RWPE2 (cell line): ENCODE measurements around the gene FCER1A.
A peak's percentile ranks its signal among the peaks of the same experiment; 100 is the strongest.

Source experiments
- ATAC-seq: fragments of 200-7000 bp; cut with Tn5 transposase; 3 replicates; pipeline ENCODE4 v1.9.1; 2021; ENCODE audit warnings: low read depth
- DNase-seq: peaks from one replicate; pipeline ENCODE4 v3.0.0-alpha.2; 2020; ENCODE audit warnings: low spot score
- H3K27ac ChIP-seq: fragments of 450-650 bp; 2 replicates; pipeline ENCODE4 v1.5.1; 2017; ENCODE audit warnings: mild to moderate bottlenecking; ENCODE audit not compliant: poor library complexity, severe bottlenecking
- H3K27me3 ChIP-seq: fragments of 250-450 bp; sonication (Bioruptor Pico); 2 replicates; pipeline ENCODE4 v1.5.1; 2021; ENCODE audit warnings: mild to moderate bottlenecking, moderate library complexity; ENCODE audit not compliant: insufficient read depth, poor library complexity, severe bottlenecking
- H3K36me3 ChIP-seq: fragments of 250-450 bp; sonication (Bioruptor Pico); 2 replicates; pipeline ENCODE4 v1.5.1; 2020; ENCODE audit warnings: low read depth, mild to moderate bottlenecking, moderate library complexity
- H3K4me1 ChIP-seq: fragments of 250-450 bp; sonication (Bioruptor Pico); 2 replicates; pipeline ENCODE4 v1.5.1; 2021; ENCODE audit warnings: mild to moderate bottlenecking, moderate library complexity; ENCODE audit not compliant: insufficient read depth, poor library complexity, severe bottlenecking
- H3K4me3 ChIP-seq: fragments of 250-450 bp; sonication (Bioruptor Pico); 2 replicates; pipeline ENCODE4 v1.5.1; 2021; ENCODE audit warnings: mild to moderate bottlenecking, moderate library complexity; ENCODE audit not compliant: severe bottlenecking
- H3K9me3 ChIP-seq: fragments of 250-450 bp; sonication (Bioruptor Pico); 2 replicates; pipeline ENCODE4 v1.5.1; 2021; ENCODE audit warnings: mild to moderate bottlenecking, moderate library complexity; ENCODE audit not compliant: severe bottlenecking
- CTCF ChIP-seq: fragments of 450-650 bp; IDR thresholded peaks from one replicate; pipeline ENCODE4 v1.5.1; 2017; ENCODE audit warnings: mild to moderate bottlenecking, moderate library complexity; ENCODE audit not compliant: poor library complexity, severe bottlenecking

FCER1A gene

DNA sequence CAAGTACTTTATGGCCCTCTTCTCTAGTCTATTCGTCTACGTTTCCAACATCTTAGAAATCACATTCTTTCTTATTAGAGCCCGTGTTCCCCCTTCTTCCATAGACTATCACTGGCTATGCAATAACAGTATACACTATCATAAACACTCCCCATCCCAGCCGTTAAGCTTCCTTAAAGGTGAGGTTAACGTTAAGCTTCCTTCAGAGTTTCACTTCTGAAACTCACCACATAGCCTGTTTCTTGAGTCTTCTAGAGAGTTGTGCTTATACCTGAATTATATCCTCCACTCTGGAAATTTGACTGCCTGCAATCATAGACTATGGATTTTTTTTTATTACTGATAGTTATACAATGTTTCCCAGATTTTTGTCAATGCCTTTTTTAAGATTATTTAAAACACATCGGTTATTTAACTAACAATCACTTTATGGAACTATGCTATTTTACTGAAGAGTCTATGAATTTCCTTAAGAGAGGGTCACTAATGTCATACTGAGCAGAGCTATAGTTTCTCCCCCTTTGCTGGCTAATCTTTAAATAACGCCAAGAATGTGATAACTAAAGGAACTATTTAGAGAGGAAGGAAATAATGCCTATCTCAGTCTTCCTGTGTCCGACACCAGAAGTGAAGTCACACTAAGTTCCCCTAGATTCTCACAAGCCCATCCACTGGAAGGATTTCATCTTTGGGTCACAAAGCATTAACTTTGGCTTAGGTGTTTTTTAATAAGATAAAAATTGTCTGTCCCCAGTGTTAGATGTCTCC, 16.8 kb downstream of the FCER1A start:
- DNase-seq (no peak), ATAC-seq (peak; percentile 35; the same call in 1 of the 3 replicates)
- Histone ChIP-seq H3K9me3 (no peaks in the 10 kb centered on the region), H3K36me3 (no peaks in the 10 kb centered on the region), H3K4me3 (no peak overlapping the region), H3K27ac (no peak overlapping the region), H3K27me3 (peaks cover 3% of the 10 kb centered on the region), H3K4me1 (no peaks in the 10 kb centered on the region)
- TF ChIP-seq CTCF: no peak

- no peak for ATAC-seq
- Histone ChIP-seq H3K36me3 (no peaks in the 10 kb centered on the region), H3K4me3 (no peak overlapping the region), H3K9me3 (no peaks in the 10 kb centered on the region), H3K27ac (no peak overlapping the region), H3K27me3 (no peaks in the 10 kb centered on the region), H3K4me1 (no peaks in the 10 kb centered on the region)
- no peak for DNase-seq
- TF ChIP-seq CTCF: no peak
Measured at GRCh38 chr1:159334797-159335196, 32.7 kb downstream of the FCER1A start.

GRCh38 chr1:159338018-159338417, 35.9 kb downstream of the FCER1A start:
- DNase-seq (no peak), ATAC-seq (no peak)
- Histone ChIP-seq H3K36me3 (no peaks in the 10 kb centered on the region), H3K4me1 (no peaks in the 10 kb centered on the region), H3K27me3 (no peaks in the 10 kb centered on the region), H3K4me3 (no peak overlapping the region), H3K27ac (no peak overlapping the region), H3K9me3 (no peaks in the 10 kb centered on the region)
- TF ChIP-seq CTCF: no peak

DNA sequence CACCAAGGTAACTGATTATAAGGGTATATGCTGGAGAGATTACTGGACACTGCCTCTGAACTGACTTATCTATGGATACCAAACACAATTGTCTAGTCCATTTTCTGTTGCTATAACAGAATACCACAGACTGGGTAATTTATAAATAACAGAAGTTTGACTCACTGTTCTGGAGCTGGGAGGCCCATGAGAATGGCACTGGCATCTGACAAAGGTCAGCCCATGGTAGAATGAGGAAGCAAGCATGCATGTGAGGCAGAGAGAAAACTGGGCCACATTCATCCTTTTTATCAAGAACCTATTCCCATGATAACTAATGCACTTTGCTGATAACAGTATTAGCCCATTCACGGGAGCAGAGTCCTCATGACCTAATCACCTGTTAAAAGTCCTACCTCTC, 37.4 kb downstream of the FCER1A start:
- ATAC-seq (no peak), DNase-seq (no peak)
- Histone ChIP-seq H3K27me3 (no peaks in the 10 kb centered on the region), H3K27ac (no peak overlapping the region), H3K9me3 (no peaks in the 10 kb centered on the region), H3K36me3 (no peaks in the 10 kb centered on the region), H3K4me1 (no peaks in the 10 kb centered on the region), H3K4me3 (no peak overlapping the region)
- no peak for TF ChIP-seq CTCF

- Histone ChIP-seq H3K4me1 (no peaks in the 10 kb centered on the region), H3K36me3 (no peaks in the 10 kb centered on the region), H3K9me3 (no peaks in the 10 kb centered on the region), H3K4me3 (no peak overlapping the region), H3K27me3 (no peaks in the 10 kb centered on the region), H3K27ac (no peak overlapping the region)
- ATAC-seq (no peak), DNase-seq (no peak)
- TF ChIP-seq CTCF: no peak
Measured at GRCh38 chr1:159341736-159342135, 39.6 kb downstream of the FCER1A start.
